HL-60 (cell line): ENCODE measurements around the gene SUN5.

ENCODE experiments used
- CTCF ChIP-seq: IDR thresholded peaks from one replicate; pipeline ENCODE4 v1.5.1; 2011; ENCODE audit warnings: low read length, control low read depth, inconsistent platforms; ENCODE audit not compliant: insufficient read depth
- GABPA ChIP-seq: IDR thresholded peaks from 2 replicates; pipeline ENCODE4 v1.6.1; 2012; ENCODE audit warnings: low read depth
- POLR2AphosphoS5 ChIP-seq: IDR thresholded peaks from 2 replicates; pipeline ENCODE4 v1.6.1; 2012; ENCODE audit warnings: low read depth
- REST ChIP-seq: IDR thresholded peaks from 2 replicates; pipeline ENCODE4 v1.6.1; 2012; ENCODE audit warnings: low read depth; ENCODE audit not compliant: insufficient replicate concordance

- no peak for TF ChIP-seq REST
- TF ChIP-seq CTCF, result no peak
- TF ChIP-seq GABPA, result no peak
- no peak for TF ChIP-seq POLR2AphosphoS5
Measured at GRCh38 chr20:32967961-32968457, 36.2 kb downstream of the SUN5 start.
